Measurements from ENCODE around the gene HLA-DMB. TPM values are rescaled to one million over a fixed set of nuclear protein-coding genes. Genes with fewer than 3 reads are reported as not detected.

The HLA-DMB gene
- total and polyA plus RNA-seq, 12 donors = 2.7 to 79.8 (median 7.3) TPM

- Histone ChIP-seq H3K27me3 (peaks cover 0 to 14% (median 4%) of the 10 kb centered on the region in 7 donors), H3K36me3 (no peaks in the 10 kb centered on the region), H3K9me3 (no peaks in the 10 kb centered on the region), H3K27ac (no peak overlapping the region), H3K4me1 (peaks cover 0 to 11% (median 0%) of the 10 kb centered on the region in 9 donors), H3K4me3 (no peak overlapping the region)
- TF ChIP-seq CTCF (IDR thresholded peaks at IDR 0.05) = no peak
- 51% methylated on average over 1 of the region's 1 CpG for WGBS, 2 donors
- intact Hi-C loops (cut with DNase I) = loop anchor here in 1 of 10 donors (10.0 kb wide), 1 partner anchor 322 kb away; no protein-coding TSS in a partner anchor
- DNase-seq (no peak), ATAC-seq (no peak)
These were observed 27.9 kb downstream of the HLA-DMB start for GRCh38 chr6:32912951-32913350.

GRCh38 chr6:32908897-32909296 is 31.9 kb downstream of the HLA-DMB start:
- no peak overlapping the region for H3K27ac ChIP-seq
- TF ChIP-seq CTCF (IDR thresholded peaks at IDR 0.05) = no peak
- DNase-seq = no peak
- H3K36me3 ChIP-seq = no peaks in the 10 kb centered on the region
- no peaks in the 10 kb centered on the region for H3K9me3 ChIP-seq
- peaks cover 0 to 14% (median 3%) of the 10 kb centered on the region in 7 donors for H3K27me3 ChIP-seq
- H3K4me1 ChIP-seq = no peaks in the 10 kb centered on the region
- ATAC-seq = no peak
- WGBS, 2 donors = 81 to 83% methylated on average over 2 of the region's 2 CpGs
- intact Hi-C loops (cut with DNase I) = no loop called here
- H3K4me3 ChIP-seq = no peak overlapping the region

- no peak for DNase-seq
- Histone ChIP-seq H3K4me1 (no peaks in the 10 kb centered on the region), H3K27me3 (peaks cover 0 to 3% (median 0%) of the 10 kb centered on the region in 7 donors), H3K4me3 (no peak overlapping the region), H3K27ac (no peak overlapping the region), H3K36me3 (peaks cover 0 to 4% (median 0%) of the 10 kb centered on the region in 9 donors), H3K9me3 (no peaks in the 10 kb centered on the region)
- no peak for ATAC-seq
- WGBS, 2 donors = 48 to 57% methylated on average over 1 of the region's 1 CpG
- intact Hi-C loops (cut with DNase I) = no loop called here
- TF ChIP-seq CTCF (IDR thresholded peaks at IDR 0.05) = no peak
These were observed 34.3 kb downstream of the HLA-DMB start for GRCh38 chr6:32906539-32906938.

- Histone ChIP-seq H3K36me3 (peaks cover 0 to 12% (median 0%) of the 10 kb centered on the region in 9 donors), H3K9me3 (no peaks in the 10 kb centered on the region), H3K4me1 (no peaks in the 10 kb centered on the region), H3K4me3 (no peak overlapping the region), H3K27me3 (peaks cover 0 to 3% (median 0%) of the 10 kb centered on the region in 7 donors), H3K27ac (no peak overlapping the region)
- no peak for ATAC-seq
- WGBS, 2 donors = 76 to 81% methylated on average over 2 of the region's 2 CpGs
- TF ChIP-seq CTCF (IDR thresholded peaks at IDR 0.05) = no peak
- no peak for DNase-seq
- intact Hi-C loops (cut with DNase I) = no loop called here
These were observed 35.8 kb downstream of the HLA-DMB start for GRCh38 chr6:32905078-32905477.
